Stimulated activated CD4-positive, alpha-beta T cell treated with anti-CD3 and anti-CD28 coated beads, Interleukin-1b, Interleukin-23, amount 100 ng/mL, for 48 hours (primary cell): ENCODE data around the gene HOGA1.

ENCODE experiments used
- DNase-seq: peaks from one replicate; pipeline ENCODE4 v3.0.0-alpha.2; 2020

The HOGA1 gene

GRCh38 chr10:97580421-97581367 lies 3.5 kb upstream of the HOGA1 start:
- DNase-seq: no peak

- DNase-seq: no peak
Measured at GRCh38 chr10:97582169-97582568, 2.0 kb upstream of the HOGA1 start.

- DNase-seq: no peak
Measured at GRCh38 chr10:97583476-97583875, 713 bp upstream of the HOGA1 start.

- DNase-seq: no peak
Measured at GRCh38 chr10:97584798-97585438, 729 bp downstream of the HOGA1 start.

GRCh38 chr10:97585439-97585811 lies 1.2 kb downstream of the HOGA1 start:
- DNase-seq: no peak

GRCh38 chr10:97587183-97587582 lies 3.0 kb downstream of the HOGA1 start:
- no peak for DNase-seq

- no peak for DNase-seq
Measured at GRCh38 chr10:97589479-97589878, 5.3 kb downstream of the HOGA1 start, which contains the start of gene C10orf62. C10orf62 (plus strand) TSS chr10:97589721; CDS start chr10:97589898, 177 bp downstream.

GRCh38 chr10:97590082-97590747 lies 6.0 kb downstream of the HOGA1 start:
- no peak for DNase-seq

GRCh38 chr10:97590748-97591495 lies 6.7 kb downstream of the HOGA1 start:
- DNase-seq: no peak

- no peak for DNase-seq
Measured at GRCh38 chr10:97593421-97593820, 9.2 kb downstream of the HOGA1 start.

GRCh38 chr10:97596101-97597082 lies 12.2 kb downstream of the HOGA1 start:
- no peak for DNase-seq

- DNase-seq: no peak
Measured at GRCh38 chr10:97597778-97598177, 13.6 kb downstream of the HOGA1 start.

GRCh38 chr10:97598407-97599271 lies 14.4 kb downstream of the HOGA1 start:
- DNase-seq: no peak

GRCh38 chr10:97599272-97599619 lies 15.1 kb downstream of the HOGA1 start:
- no peak for DNase-seq

GRCh38 chr10:97600616-97601015 lies 16.4 kb downstream of the HOGA1 start:
- no peak for DNase-seq

GRCh38 chr10:97601268-97602215 lies 17.4 kb downstream of the HOGA1 start:
- no peak for DNase-seq

- no peak for DNase-seq
Measured at GRCh38 chr10:97607095-97607636, 23.0 kb downstream of the HOGA1 start.

GRCh38 chr10:97608991-97609561 lies 24.9 kb downstream of the HOGA1 start:
- DNase-seq: no peak

GRCh38 chr10:97611473-97611872 lies 27.3 kb downstream of the HOGA1 start:
- DNase-seq: no peak
